Hair follicle dermal papilla cell (primary cell): ENCODE measurements around the gene GNAI2. TPM values are rescaled to one million over a fixed set of nuclear protein-coding genes. Genes with fewer than 3 reads are reported as not detected.

Experiments used
- small RNA-seq: library from RNA; depleted of rRNA; stranded (forward); fragments of <200 nt; gene quantifications from one replicate; pipeline ENCODE3, GENCODE V24; 2012
- total RNA-seq: library from RNA; depleted of rRNA; stranded (reverse); fragments of >200 nt; gene quantifications from 2 replicates; pipeline ENCODE4 v1.2.3, GENCODE V29; 2012

GNAI2 gene
- 387 and 426 TPM in 2 replicates for total RNA-seq

GRCh38 chr3:50235716-50236483 lies at the start of gene GNAI2:
GNAI2 (plus strand) TSS chr3:50236204; CDS start chr3:50236336, 132 bp downstream.

GRCh38 chr3:50190936-50191660 lies 44.9 kb upstream of the GNAI2 start, which contains the start of gene GNAT1:
GNAT1 (plus strand) TSS chr3:50191610; CDS start chr3:50191726, 116 bp downstream.

GRCh38 chr3:50204804-50205412 lies 31.1 kb upstream of the GNAI2 start, which contains the start of gene SLC38A3:
SLC38A3 (plus strand) TSS chr3:50205271; CDS start chr3:50214200, 8,929 bp downstream.

DNA sequence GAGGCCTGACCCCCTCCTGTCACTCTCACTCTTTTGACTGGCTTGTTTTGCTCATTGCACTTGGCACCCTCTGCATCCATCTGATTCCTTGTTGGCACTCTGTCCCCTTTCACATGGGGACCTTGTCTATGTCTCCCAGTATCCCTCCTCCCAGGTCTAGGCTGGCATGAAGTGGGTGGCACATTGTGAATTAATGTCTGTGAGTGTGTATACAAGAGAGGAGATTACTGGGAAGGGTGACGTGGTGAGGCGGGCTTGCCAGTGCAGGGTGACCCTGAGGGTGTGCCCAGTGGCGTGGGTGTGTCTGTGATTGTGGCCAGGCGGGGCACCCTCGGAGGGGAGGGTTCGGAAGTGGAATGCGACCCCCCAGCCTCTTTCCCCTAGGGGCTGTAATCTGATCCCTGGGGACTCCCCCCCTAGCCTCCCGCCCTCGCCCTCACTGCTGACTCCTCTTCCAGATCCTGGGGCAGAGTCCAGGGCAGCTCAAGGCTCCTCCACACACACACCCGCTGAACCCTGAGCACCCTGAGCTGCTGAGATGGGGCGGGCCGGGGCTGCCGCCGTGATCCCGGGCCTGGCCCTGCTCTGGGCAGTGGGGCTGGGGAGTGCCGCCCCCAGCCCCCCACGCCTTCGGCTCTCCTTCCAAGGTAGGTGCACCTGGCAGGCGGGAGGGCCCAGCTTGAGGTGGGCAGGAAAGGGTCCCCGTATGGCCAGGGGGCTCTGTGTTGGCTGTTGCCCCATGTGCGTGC lies 32.9 kb downstream of the GNAI2 start, which contains the start of gene SEMA3B:
TSS of gene SEMA3B (plus strand) at position 445 of the 749 bp plus-strand sequence. CDS start at position 539, 94 bp downstream.

DNA sequence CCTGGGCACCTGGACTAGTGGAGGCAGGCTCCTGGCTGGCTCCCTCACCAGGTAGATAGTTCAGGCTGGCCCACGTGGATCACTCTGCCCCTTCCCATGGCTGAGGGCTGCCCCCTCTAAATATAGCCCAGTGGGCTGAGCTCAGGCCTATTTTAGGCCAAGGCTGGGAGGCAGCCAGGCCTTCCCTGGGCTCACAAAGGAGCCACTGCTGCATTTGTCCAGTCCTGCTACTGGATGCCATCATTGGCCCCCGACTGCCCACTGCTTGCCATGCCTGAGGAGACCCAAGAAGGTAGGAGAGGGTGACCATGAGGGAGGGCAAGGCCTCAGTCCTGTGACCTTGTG lies 42.8 kb downstream of the GNAI2 start, which contains the start of gene LSMEM2:
TSS of gene LSMEM2 (plus strand) at position 208 of the 345 bp plus-strand sequence. CDS start at position 235, 27 bp downstream.

GRCh38 chr3:50292159-50293078 lies 56.4 kb downstream of the GNAI2 start, which contains the start of gene IFRD2:
IFRD2 (minus strand) TSS chr3:50292429; CDS start chr3:50292274, 155 bp downstream.

DNA sequence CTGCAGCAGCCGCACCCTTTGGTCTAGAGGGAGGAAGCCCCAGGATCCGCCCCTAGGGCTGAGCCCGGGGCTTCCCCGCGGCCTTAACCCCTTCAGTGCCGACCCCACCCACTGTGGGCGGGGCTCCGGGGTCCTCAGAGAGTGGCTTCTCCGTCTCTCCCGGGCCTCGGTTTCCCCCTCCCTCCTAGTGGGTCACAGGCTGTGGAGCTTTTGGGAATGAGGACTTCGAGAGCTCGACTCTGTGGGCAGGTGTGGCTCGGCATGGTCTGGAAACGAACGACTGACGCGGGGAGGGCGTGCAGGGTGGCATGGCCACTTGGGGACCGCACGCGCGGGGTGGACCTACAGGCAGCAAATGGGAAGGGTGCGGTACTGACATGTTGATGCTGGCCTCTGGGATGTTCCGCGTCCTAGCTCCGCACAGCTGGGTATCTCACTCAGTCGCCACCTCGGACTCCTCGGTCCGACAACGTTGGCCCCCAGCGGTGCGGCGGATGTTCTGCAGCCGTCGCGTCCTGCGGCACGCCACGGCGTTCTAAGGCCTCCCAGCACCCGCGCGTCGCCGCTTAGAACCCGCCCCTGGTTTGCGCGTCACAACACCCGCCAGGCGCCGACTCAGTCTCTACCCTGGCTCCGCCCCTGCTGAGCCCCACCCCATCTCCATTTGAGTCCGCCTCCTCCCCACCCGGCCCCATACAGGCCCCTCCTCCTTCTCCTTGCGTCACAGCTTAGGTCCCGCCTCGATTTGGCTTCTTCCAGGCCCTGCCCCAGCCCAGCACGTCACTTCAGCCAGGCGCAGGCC lies 63.0 kb downstream of the GNAI2 start, which contains the start of the genes HYAL3 and NAA80:
TSS of gene HYAL3 (minus strand) at position 570 of the 802 bp plus-strand sequence. CDS start 3,803 bp downstream, outside the sequence.
TSS of gene NAA80 (minus strand) at position 570 of the 802 bp plus-strand sequence. CDS start 1,942 bp downstream, outside the sequence.

GRCh38 chr3:50303013-50303815 lies 67.2 kb downstream of the GNAI2 start, which contains the start of gene HYAL1:
HYAL1 (minus strand) TSS chr3:50303574; CDS start chr3:50302956, 618 bp downstream.

Small RNA genes lying within 50 kb of the gene (small RNA-seq; reads per million reads assigned to genes)
- gene MIR5787: not detected

Other genes starting within 250 kb of the GNAI2 start
- gene RBM5, start 147.3 kb upstream of the GNAI2 start, total RNA-seq: 146 and 200 TPM in 2 replicates
- 3.6 and 4.5 TPM in 2 replicates for gene SEMA3F, start 80.9 kb upstream of the GNAI2 start, total RNA-seq
- not detected in 2 replicates for gene GNAT1, start 44.6 kb upstream of the GNAI2 start, total RNA-seq
- not detected in 2 replicates for gene SLC38A3, start 30.9 kb upstream of the GNAI2 start, total RNA-seq
- 2.4 and 4.6 TPM in 2 replicates for gene SEMA3B, start 32.9 kb downstream of the GNAI2 start, total RNA-seq
- gene LSMEM2, start 42.9 kb downstream of the GNAI2 start, total RNA-seq: not detected in 2 replicates
- 48.2 and 49.1 TPM in 2 replicates for gene IFRD2, start 56.2 kb downstream of the GNAI2 start, total RNA-seq
- gene HYAL3, start 63.2 kb downstream of the GNAI2 start, total RNA-seq: 2.1 and 3.8 TPM in 2 replicates
- 7.6 and 9.4 TPM in 2 replicates for gene NAA80, start 63.2 kb downstream of the GNAI2 start, total RNA-seq
- 0.49 and 0.65 TPM in 2 replicates for gene HYAL1, start 67.4 kb downstream of the GNAI2 start, total RNA-seq
- 35.0 and 37.5 TPM in 2 replicates for gene HYAL2, start 86.5 kb downstream of the GNAI2 start, total RNA-seq
- 13.8 and 15.9 TPM in 2 replicates for gene TUSC2, start 92.0 kb downstream of the GNAI2 start, total RNA-seq
- 30.8 and 37.2 TPM in 2 replicates for gene RASSF1, start 104.6 kb downstream of the GNAI2 start, total RNA-seq
- gene ZMYND10, start 109.5 kb downstream of the GNAI2 start, total RNA-seq: 0.65 and 2.1 TPM in 2 replicates
- gene NPRL2, start 114.6 kb downstream of the GNAI2 start, total RNA-seq: 19.1 TPM in 2 replicates
- 19.1 and 21.9 TPM in 2 replicates for gene CYB561D2, start 114.7 kb downstream of the GNAI2 start, total RNA-seq
- 70.3 and 75.8 TPM in 2 replicates for gene TMEM115, start 123.3 kb downstream of the GNAI2 start, total RNA-seq